ENCODE measurements around the gene UBALD2.

Gene UBALD2

DNA sequence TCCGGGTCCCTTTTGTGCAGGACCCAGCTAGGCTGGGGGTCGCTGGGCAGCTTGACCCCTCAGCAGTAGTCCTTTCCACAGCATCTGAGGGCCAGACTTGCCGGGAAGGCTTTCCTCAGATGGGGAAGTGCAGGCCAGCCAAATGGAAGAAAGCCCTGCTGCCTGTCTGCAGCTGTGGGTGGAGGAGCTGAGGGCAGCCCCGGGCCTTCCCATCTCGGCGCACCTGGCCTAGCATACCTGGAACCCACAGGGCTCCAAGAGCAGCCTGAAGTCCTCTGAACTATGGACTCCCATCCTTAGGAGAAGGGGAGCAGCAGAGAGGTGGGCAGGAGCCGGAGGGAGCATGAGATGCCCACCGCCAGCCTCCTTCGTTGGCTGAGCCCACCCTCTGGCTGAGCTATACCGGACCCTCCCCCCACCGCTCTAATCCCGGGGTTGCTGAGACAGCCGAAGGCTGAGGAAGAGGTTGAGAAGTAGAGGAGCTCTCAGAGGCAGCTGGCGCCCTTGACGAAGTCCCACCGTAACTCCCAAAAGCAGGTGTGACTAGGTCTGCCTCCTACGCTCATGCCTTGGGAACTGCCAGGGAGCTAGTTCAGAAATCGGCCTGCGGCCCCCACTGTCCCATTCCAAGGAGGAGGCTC, 13.2 kb downstream of the UBALD2 start:
- H3K4me1 ChIP-seq (ENCODE audit: control insufficient read depth, insufficient read depth, low read length, poor library complexity, severe bottlenecking): peaks cover 16% of the 10 kb centered on the region

DNA sequence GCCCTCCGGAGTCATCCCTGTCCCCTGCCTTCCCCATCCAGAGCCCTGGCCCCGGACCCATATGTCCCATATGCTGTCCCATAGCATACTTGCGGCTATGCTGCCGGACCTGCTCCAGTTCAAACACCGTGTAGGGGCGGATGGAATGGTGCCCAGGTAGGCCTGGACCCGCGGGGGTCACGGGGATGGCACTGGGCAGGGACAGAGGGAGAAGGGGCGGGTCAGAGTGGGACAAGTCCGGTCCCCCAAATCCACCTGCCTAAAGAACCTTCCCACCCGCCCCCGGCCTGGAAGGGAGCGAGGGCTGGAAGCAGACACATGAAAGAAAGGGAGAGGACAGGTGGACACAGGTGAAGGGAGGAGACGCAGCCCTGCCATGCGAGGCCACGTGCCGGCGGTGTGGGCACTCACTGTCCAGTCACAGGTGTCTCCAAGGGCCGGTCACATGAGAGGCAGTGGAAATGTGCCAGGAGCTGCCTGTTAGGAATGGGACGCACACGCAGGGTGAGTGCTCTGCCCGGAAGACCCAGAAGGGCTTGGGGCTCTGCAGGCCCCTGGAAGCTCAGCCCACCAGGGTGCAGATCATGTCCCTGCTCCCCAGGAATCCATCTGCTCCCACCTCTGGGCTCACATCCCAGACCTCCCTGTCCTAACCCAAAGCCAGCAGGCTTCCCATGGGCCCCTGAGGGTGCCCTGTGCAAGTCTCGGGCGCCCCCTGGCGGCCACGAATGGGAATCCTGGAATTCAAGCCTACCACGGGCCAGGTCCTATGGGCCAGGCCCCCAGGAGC, 14.0 kb downstream of the UBALD2 start:
- Histone ChIP-seq H3K4me1 (ENCODE audit: control insufficient read depth, insufficient read depth, low read length, poor library complexity, severe bottlenecking) (peaks cover 8% of the 10 kb centered on the region), H3K27me3 (replicated peaks; ENCODE audit: control insufficient read depth, insufficient read depth, low read length, poor library complexity, severe bottlenecking) (no peaks in the 10 kb centered on the region), H3K27ac (ENCODE audit: insufficient read depth, low read length, poor library complexity, severe bottlenecking) (no peak overlapping the region), H3K36me3 (ENCODE audit: control insufficient read depth, insufficient read depth, low read length) (no peaks in the 10 kb centered on the region), H3K4me3 (ENCODE audit: insufficient read depth, low read depth, low read length, poor library complexity, severe bottlenecking) (no peak overlapping the region), H3K9me3 (ENCODE audit: control insufficient read depth, low read length) (no peaks in the 10 kb centered on the region)
- DNase-seq: peak; percentile 64 to 81 (median 73)

More for the DNA sequence above, 13.2 kb downstream of the UBALD2 start:
- Histone ChIP-seq H3K36me3 (ENCODE audit: control insufficient read depth, insufficient read depth, low read length) (no peaks in the 10 kb centered on the region), H3K9me3 (ENCODE audit: control insufficient read depth, low read length) (no peaks in the 10 kb centered on the region), H3K27me3 (replicated peaks; ENCODE audit: control insufficient read depth, insufficient read depth, low read length, poor library complexity, severe bottlenecking) (no peaks in the 10 kb centered on the region), H3K4me3 (ENCODE audit: insufficient read depth, low read depth, low read length, poor library complexity, severe bottlenecking) (no peak overlapping the region), H3K27ac (ENCODE audit: insufficient read depth, low read length, poor library complexity, severe bottlenecking) (no peak overlapping the region)
- DNase-seq: no peak

DNA sequence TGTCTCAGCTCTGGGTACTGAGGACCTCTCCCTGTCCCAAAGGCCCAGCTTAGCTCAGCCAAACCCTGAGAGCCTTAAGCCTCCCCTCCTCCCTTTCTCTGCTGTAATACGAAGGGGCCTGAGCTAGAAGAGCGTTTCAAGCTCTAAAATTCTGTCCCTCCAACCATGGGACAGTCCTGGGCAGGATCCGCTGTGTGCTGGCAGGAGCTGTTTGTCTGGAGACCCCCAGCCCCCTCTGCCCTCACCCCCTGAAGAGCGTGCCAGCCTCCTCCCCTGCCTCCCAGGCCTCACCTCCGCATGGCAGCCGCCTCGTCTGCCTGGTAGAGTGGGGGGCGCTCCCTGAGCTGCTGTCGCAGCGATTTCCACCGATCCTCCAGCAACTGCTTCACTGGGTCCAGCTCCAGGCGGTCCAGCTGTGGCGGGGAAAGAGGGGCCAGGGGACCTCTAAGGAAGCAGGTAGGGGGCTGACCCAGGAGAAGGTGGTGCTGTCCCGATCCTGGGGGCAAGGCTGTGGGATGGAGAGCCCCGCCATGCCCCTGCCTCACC, 14.7 kb downstream of the UBALD2 start:
- no peak for DNase-seq
- Histone ChIP-seq H3K9me3 (ENCODE audit: control insufficient read depth, low read length) (no peaks in the 10 kb centered on the region), H3K27ac (ENCODE audit: insufficient read depth, low read length, poor library complexity, severe bottlenecking) (no peak overlapping the region), H3K36me3 (ENCODE audit: control insufficient read depth, insufficient read depth, low read length) (no peaks in the 10 kb centered on the region), H3K4me3 (ENCODE audit: insufficient read depth, low read depth, low read length, poor library complexity, severe bottlenecking) (no peak overlapping the region), H3K4me1 (ENCODE audit: control insufficient read depth, insufficient read depth, low read length, poor library complexity, severe bottlenecking) (peaks cover 4% of the 10 kb centered on the region), H3K27me3 (replicated peaks; ENCODE audit: control insufficient read depth, insufficient read depth, low read length, poor library complexity, severe bottlenecking) (no peaks in the 10 kb centered on the region)

DNA sequence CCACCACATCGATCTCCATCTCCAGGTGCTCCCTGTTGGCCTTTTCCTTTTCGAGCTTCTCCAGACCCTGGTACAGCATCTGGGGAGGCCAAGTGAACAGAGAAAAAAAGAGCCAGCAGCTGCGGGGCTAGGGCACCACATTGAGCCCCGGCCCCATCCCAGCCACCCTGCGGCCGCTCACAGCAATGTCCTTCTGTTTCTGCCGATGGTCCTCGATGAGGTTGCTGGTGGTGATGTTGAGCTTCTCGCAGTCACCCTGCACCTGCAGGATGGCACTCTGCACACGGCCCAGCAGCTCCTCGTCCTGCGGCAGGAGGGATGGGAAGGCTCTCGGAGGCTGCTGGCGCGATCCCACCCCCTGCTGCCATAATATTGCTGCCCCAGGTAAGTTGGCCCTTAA, 15.5 kb downstream of the UBALD2 start:
- Histone ChIP-seq H3K27me3 (replicated peaks; ENCODE audit: control insufficient read depth, insufficient read depth, low read length, poor library complexity, severe bottlenecking) (no peaks in the 10 kb centered on the region), H3K27ac (ENCODE audit: insufficient read depth, low read length, poor library complexity, severe bottlenecking) (no peak overlapping the region), H3K4me1 (ENCODE audit: control insufficient read depth, insufficient read depth, low read length, poor library complexity, severe bottlenecking) (peaks cover 4% of the 10 kb centered on the region), H3K36me3 (ENCODE audit: control insufficient read depth, insufficient read depth, low read length) (no peaks in the 10 kb centered on the region), H3K9me3 (ENCODE audit: control insufficient read depth, low read length) (no peaks in the 10 kb centered on the region), H3K4me3 (ENCODE audit: insufficient read depth, low read depth, low read length, poor library complexity, severe bottlenecking) (no peak overlapping the region)
- no peak for DNase-seq

DNA sequence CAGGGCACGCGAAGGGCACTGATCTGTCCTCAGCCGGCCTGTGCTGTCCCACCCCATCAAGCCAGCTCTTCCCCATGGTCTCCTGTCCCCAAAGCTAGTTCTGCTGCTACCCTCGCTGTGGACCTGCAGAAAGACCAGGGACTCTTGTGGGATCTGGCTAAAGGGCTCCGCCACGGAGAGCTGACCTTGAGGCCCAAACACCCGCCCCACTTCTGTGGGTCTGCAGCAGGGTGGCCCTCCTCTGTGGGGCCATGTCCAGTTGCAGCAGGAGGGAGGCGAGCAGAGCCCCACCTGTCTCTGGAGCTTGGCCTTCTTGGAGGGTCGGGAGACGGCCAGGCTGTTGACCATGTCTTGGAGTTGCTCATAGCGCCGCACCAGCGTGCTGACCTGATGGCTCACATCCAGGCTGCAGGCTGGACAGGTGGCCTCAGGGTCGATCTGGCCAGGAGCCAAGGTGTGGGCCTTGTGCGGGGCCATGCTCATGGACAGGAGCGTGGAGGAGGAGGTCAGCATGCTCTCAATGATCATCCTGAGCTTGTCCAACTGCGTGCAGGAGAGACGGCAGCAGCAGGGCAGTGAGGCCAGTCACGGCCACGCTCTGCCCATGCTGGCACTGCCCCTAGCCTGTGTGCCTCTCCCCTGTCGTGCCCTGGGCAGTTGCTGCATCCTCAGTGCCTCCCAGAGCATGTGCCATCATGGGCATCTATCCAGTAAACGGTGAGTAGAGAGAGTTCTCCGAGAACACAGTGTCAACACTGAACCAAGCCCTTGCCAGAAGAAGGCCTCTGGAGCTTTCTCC, 16.6 kb downstream of the UBALD2 start:
- Histone ChIP-seq H3K27ac (ENCODE audit: insufficient read depth, low read length, poor library complexity, severe bottlenecking) (no peak overlapping the region), H3K36me3 (ENCODE audit: control insufficient read depth, insufficient read depth, low read length) (no peaks in the 10 kb centered on the region), H3K4me1 (ENCODE audit: control insufficient read depth, insufficient read depth, low read length, poor library complexity, severe bottlenecking) (peaks cover 4% of the 10 kb centered on the region), H3K4me3 (ENCODE audit: insufficient read depth, low read depth, low read length, poor library complexity, severe bottlenecking) (no peak overlapping the region), H3K27me3 (replicated peaks; ENCODE audit: control insufficient read depth, insufficient read depth, low read length, poor library complexity, severe bottlenecking) (no peaks in the 10 kb centered on the region), H3K9me3 (ENCODE audit: control insufficient read depth, low read length) (no peaks in the 10 kb centered on the region)
- no peak for DNase-seq

DNA sequence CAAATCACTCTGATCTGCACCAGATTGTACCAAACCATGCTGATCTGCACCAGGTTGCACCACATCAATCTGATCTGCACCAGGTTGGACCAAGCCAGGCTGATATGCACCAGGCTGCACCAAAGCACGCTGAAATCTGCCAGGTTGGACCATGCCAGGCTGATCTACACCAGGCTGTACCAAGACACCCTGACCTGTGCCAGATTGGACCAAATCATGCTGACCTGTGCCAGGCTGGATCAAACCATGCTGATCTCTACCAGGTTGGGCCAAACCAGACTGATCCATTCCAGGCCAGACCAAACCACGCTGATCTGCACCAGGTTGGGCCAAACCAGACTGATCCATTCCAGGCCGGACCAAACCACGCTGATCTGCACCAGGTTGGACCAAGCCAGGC, 27.4 kb downstream of the UBALD2 start:
- Histone ChIP-seq H3K27ac (ENCODE audit: insufficient read depth, low read length, poor library complexity, severe bottlenecking) (no peak overlapping the region), H3K27me3 (replicated peaks; ENCODE audit: control insufficient read depth, insufficient read depth, low read length, poor library complexity, severe bottlenecking) (no peaks in the 10 kb centered on the region), H3K9me3 (ENCODE audit: control insufficient read depth, low read length) (no peaks in the 10 kb centered on the region), H3K4me3 (ENCODE audit: insufficient read depth, low read depth, low read length, poor library complexity, severe bottlenecking) (no peak overlapping the region), H3K36me3 (ENCODE audit: control insufficient read depth, insufficient read depth, low read length) (no peaks in the 10 kb centered on the region), H3K4me1 (ENCODE audit: control insufficient read depth, insufficient read depth, low read length, poor library complexity, severe bottlenecking) (no peaks in the 10 kb centered on the region)
- DNase-seq: no peak

DNA sequence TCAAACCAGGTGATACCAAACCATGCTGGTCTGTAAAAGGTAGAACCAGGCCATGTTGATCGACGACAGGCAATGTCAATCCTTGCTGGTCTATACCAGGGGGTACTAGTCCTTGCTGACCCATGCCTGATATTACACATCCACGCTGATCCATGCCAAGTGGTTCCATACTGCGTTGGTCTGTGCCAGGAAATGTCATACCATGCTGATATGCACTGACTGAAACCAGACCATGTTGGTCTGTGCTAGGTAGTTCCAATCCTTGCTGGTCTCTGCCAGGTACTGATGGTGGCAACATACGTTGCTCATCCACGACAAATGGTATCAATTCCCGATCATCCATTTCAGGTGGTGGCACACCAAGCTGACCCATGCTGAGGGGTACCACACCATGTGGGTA, 28.0 kb downstream of the UBALD2 start:
- H3K27ac ChIP-seq (ENCODE audit: insufficient read depth, low read length, poor library complexity, severe bottlenecking): no peak overlapping the region

DNA sequence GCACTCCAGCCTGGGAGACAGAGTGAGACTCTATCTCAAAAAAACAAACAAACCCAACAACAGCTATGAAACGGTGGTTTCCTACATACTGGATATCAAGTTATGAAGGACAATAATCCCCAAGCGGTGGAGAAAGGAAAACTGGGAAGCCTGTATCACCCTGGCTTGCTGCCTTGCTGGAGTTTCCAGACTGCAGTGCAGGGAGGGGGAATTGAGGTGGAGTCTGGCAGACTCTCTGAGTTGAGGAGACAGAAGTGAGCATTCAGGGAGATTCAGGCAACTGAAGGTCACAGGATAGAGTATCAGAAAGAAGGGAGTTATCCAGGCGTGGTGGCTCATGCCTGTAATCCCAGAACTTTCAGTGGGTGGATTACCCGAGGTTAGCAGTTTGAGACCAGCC, 31.0 kb downstream of the UBALD2 start:
- Histone ChIP-seq H3K27ac (ENCODE audit: insufficient read depth, low read length, poor library complexity, severe bottlenecking) (no peak overlapping the region), H3K4me3 (ENCODE audit: insufficient read depth, low read depth, low read length, poor library complexity, severe bottlenecking) (no peak overlapping the region), H3K27me3 (replicated peaks; ENCODE audit: control insufficient read depth, insufficient read depth, low read length, poor library complexity, severe bottlenecking) (no peaks in the 10 kb centered on the region), H3K4me1 (ENCODE audit: control insufficient read depth, insufficient read depth, low read length, poor library complexity, severe bottlenecking) (no peaks in the 10 kb centered on the region), H3K9me3 (ENCODE audit: control insufficient read depth, low read length) (no peaks in the 10 kb centered on the region), H3K36me3 (ENCODE audit: control insufficient read depth, insufficient read depth, low read length) (no peaks in the 10 kb centered on the region)
- DNase-seq: no peak

More for the DNA sequence above, 28.0 kb downstream of the UBALD2 start:
- no peaks in the 10 kb centered on the region for H3K36me3 ChIP-seq (ENCODE audit: control insufficient read depth, insufficient read depth, low read length)
- DNase-seq: no peak
- H3K9me3 ChIP-seq (ENCODE audit: control insufficient read depth, low read length): no peaks in the 10 kb centered on the region
- no peaks in the 10 kb centered on the region for H3K27me3 ChIP-seq (replicated peaks; ENCODE audit: control insufficient read depth, insufficient read depth, low read length, poor library complexity, severe bottlenecking)
- H3K4me1 ChIP-seq (ENCODE audit: control insufficient read depth, insufficient read depth, low read length, poor library complexity, severe bottlenecking): no peaks in the 10 kb centered on the region
- no peak overlapping the region for H3K4me3 ChIP-seq (ENCODE audit: insufficient read depth, low read depth, low read length, poor library complexity, severe bottlenecking)

DNA sequence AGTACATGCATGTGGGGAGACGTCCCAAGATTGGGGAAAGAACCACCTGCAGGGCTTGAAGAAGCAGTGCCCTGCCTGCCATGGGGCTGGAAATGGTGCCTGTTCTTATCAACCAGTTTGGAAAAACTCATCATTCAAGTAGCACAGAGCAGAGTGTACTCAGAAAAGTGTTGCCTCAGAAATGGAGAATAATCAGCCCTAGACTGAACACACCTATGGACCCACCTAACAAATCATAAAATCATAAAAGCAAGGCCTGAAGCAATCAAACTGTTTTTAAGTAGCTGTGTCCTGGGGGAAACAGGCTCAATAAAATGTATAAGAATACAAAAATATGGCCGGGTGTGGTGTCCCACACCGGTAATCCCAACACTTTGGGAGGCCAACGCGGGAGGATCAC, 31.7 kb downstream of the UBALD2 start:
- no peaks in the 10 kb centered on the region for H3K27me3 ChIP-seq (replicated peaks; ENCODE audit: control insufficient read depth, insufficient read depth, low read length, poor library complexity, severe bottlenecking)
- no peak overlapping the region for H3K27ac ChIP-seq (ENCODE audit: insufficient read depth, low read length, poor library complexity, severe bottlenecking)

More for the DNA sequence above, 31.7 kb downstream of the UBALD2 start:
- no peaks in the 10 kb centered on the region for H3K4me1 ChIP-seq (ENCODE audit: control insufficient read depth, insufficient read depth, low read length, poor library complexity, severe bottlenecking)
- DNase-seq: no peak
- no peaks in the 10 kb centered on the region for H3K36me3 ChIP-seq (ENCODE audit: control insufficient read depth, insufficient read depth, low read length)
- no peak overlapping the region for H3K4me3 ChIP-seq (ENCODE audit: insufficient read depth, low read depth, low read length, poor library complexity, severe bottlenecking)
- H3K9me3 ChIP-seq (ENCODE audit: control insufficient read depth, low read length): no peaks in the 10 kb centered on the region

Data from effector memory CD4-positive, alpha-beta T cell (primary cell).